Skeletal muscle satellite cell (primary cell): ENCODE measurements around the gene PRR36.

Experiments used
- H3K27me3 ChIP-seq: 2 replicates; pipeline ENCODE4 v1.7.0; 2013; ENCODE audit warnings: low read length; ENCODE audit not compliant: control insufficient read depth, insufficient read depth
- H3K36me3 ChIP-seq: 2 replicates; pipeline ENCODE4 v1.7.0; 2013; ENCODE audit warnings: mild to moderate bottlenecking, control low read depth, low read length; ENCODE audit not compliant: insufficient read depth
- H3K4me1 ChIP-seq: 2 replicates; pipeline ENCODE4 v1.7.0; 2013; ENCODE audit warnings: low read length; ENCODE audit not compliant: control insufficient read depth, insufficient read depth
- H3K4me2 ChIP-seq: 2 replicates; pipeline ENCODE4 v1.7.0; 2013; ENCODE audit warnings: mild to moderate bottlenecking, low read length
- H3K4me3 ChIP-seq: 2 replicates; pipeline ENCODE4 v1.7.0; 2013; ENCODE audit warnings: low read length
- H3K9ac ChIP-seq: 2 replicates; pipeline ENCODE4 v1.7.0; 2013; ENCODE audit warnings: mild to moderate bottlenecking, low read depth, low read length, moderate library complexity
- H3K9me3 ChIP-seq: replicated peaks from 2 replicates; pipeline ENCODE4 v1.7.0; 2013; ENCODE audit warnings: mild to moderate bottlenecking, control low read depth, low read length

The PRR36 gene

DNA sequence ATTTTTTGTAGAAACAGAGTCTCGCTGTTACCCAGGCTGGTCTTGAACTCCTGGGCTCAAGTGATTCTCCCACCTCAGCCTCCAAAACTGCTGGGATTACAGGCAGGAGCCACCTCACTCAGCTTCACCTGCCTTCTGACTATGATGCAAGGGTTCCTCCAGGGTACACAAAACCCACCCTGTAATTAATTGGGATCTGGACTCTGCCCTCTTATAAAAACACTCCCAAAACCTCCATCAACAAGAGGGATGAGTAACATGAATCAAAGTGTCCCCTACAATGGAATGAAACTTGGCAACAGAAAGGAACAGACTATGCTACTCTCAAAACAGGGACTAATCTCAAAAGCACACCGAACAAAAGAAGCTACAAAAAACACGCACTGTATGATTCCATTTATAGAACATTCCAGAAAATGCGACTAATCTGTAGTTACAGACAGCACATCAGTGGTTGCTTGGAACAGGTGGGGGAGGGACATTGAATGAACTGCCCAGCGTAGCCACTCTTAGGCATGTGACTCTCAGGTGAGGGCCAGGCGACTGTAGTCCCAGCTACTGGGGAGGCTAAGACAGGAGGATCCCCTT, 3.2 kb upstream of the PRR36 start:
- Histone ChIP-seq H3K4me3 (no peak overlapping the region), H3K4me2 (no peak overlapping the region), H3K9me3 (no peaks in the 10 kb centered on the region), H3K36me3 (no peaks in the 10 kb centered on the region), H3K27me3 (peaks cover 27% of the 10 kb centered on the region), H3K4me1 (peaks cover 4% of the 10 kb centered on the region), H3K9ac (no peak overlapping the region)

DNA sequence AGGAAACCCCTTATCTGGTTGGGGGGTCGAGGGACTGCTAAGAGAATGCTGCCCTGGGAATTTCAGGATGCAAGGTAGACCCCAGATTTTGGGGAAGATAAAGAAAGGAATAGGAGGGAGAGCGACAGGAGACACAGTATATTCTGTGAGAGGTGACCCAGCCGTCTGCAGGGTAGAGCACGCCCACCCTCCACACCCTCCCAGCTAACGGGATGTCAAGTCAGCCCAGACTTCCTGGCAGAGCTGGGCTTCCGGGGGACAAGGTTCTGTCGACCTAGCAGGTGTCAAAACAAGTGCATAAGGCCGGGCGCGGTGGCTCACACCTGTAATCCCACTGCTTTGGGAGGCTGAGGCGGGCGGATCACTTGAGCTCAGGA, 695 bp upstream of the PRR36 start:
- Histone ChIP-seq H3K4me3 (no peak overlapping the region), H3K27me3 (peaks cover 27% of the 10 kb centered on the region), H3K4me1 (peaks cover 8% of the 10 kb centered on the region), H3K9me3 (no peaks in the 10 kb centered on the region), H3K36me3 (no peaks in the 10 kb centered on the region), H3K9ac (no peak overlapping the region), H3K4me2 (no peak overlapping the region)

DNA sequence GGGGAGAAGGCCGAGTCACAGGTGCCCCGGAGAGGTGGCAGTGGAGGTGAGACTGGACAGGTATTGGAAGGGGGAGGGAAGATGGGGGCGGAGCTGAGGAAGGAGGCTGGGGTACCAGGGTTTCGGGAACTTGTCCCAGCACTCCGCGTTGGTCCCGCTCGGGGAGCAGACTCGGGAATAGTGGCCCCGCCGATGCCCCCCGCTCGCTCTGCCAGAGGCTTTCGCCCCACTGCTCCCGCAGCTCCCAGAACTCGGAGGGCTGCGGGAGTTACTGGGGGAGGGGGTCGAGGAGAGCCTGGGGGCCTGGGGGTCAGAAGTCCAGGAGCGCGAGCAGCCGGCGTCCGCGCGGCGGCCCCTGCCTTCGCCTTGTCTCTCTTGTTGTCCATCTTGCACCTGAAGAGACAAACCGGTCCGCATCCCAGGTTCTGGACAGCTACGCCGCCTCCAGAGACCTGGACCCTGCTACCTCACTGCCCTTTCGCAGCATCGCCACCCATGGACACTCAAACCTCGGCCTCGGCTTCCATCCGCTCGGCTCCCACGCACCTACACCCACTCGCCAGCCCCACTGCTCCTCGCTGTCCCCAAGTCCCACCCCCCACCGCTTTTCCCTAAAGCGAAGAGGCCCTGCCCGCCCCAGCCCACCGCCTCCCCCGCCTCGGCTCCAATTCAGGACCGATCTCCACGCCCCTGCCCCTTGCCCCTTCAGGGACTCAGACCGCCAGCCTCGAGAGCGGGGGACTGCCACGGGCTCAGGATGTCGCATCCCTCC, 700 bp downstream of the PRR36 start:
- peaks cover 27% of the 10 kb centered on the region for H3K27me3 ChIP-seq
- no peak overlapping the region for H3K4me3 ChIP-seq
- no peaks in the 10 kb centered on the region for H3K36me3 ChIP-seq
- no peaks in the 10 kb centered on the region for H3K9me3 ChIP-seq
- H3K4me1 ChIP-seq, result peaks cover 20% of the 10 kb centered on the region
- H3K4me2 ChIP-seq, result no peak overlapping the region
- no peak overlapping the region for H3K9ac ChIP-seq

DNA sequence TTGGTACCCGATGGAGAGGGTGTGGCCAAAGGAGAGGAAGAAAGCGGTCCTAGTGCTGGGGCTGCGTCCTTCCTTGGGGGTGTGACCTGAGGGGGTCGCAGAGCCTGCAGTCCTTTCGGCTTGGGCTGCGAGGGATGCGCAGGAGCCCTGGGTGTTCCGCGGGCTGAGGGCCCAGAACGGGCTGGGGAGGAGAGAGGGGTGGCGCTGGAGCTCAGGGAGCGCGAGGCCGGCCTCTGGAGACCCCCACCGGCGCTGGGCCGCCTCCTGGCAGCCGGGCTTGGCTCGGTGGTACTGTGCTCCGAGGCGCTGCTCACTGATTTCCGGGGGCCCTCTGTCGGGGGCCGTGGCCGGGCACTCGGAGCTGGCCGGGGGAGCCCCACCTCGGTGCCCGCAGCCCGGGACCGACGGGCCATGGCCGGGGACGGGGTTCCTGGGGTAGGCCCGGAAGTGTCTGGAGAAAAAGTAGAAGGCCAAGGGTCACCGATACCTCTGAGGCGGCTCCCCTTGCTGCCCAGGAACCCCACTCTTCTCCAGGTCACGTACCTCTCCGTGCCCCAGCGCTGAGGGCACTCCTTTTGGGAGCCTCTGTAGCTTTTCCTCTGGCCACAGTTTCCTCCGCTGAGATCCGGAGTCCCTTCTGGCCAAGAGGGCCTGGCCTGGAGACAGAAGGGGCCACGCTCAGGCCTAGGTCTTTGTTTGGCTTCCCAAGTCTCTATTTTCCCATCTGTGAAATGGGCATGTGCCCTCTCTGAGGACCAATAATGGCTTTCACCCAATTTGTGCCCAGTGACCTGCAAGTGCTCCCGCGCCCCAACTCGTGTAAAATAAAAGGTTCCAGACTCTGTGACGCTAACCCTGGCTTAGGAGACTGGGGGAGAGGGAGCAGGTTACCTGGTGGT, 1.6 kb downstream of the PRR36 start:
- no peak overlapping the region for H3K4me3 ChIP-seq
- H3K9me3 ChIP-seq, result no peaks in the 10 kb centered on the region
- H3K4me2 ChIP-seq, result peak overlapping the region; percentile 83
- H3K27me3 ChIP-seq, result peaks cover 27% of the 10 kb centered on the region
- no peaks in the 10 kb centered on the region for H3K36me3 ChIP-seq
- H3K4me1 ChIP-seq, result peaks cover 23% of the 10 kb centered on the region
- H3K9ac ChIP-seq, result no peak overlapping the region

DNA sequence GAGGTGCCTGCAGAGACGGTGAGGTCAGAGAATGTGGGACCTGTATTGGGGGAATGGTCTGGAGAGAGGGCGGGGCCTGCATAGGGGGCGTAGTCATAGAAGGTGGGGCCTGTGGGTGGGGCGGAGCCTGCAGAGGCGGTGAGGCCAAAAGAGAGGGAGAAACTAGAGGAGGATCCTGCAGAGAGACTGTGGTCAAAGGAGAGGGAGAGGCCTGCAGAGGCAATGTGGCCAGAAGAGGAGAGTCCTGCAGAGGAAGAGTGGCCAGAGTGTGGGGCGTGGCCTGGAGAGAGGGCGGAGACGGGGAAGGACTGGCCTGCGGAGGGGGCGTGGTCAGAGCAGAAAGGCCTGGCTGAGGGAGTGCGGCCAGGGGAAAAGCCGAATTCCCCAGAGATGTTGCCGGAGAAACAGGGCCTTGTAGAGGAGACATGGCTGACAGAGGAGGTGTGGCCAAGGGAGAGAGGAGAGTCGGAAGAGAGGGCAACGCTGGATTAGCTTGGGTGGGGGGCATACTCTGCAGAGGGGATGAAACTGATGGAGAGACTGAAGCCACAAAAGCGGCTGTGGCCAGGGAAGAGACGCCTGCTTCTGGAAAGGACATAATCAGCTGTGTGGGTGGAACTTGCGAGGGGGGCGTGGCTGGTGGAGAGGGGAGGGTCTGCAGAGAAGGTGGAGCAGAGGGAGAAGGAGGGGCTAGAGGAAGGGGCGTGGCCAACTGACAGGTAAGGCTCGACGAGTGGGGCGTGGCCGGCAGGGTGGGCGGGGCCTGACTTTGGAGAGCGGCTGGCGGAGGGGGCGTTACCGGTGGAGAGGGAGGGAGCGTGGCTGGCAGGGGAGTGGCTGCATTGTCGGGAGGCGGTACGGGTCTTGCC, 2.5 kb downstream of the PRR36 start:
- peak overlapping the region; percentile 64 for H3K4me3 ChIP-seq

DNA sequence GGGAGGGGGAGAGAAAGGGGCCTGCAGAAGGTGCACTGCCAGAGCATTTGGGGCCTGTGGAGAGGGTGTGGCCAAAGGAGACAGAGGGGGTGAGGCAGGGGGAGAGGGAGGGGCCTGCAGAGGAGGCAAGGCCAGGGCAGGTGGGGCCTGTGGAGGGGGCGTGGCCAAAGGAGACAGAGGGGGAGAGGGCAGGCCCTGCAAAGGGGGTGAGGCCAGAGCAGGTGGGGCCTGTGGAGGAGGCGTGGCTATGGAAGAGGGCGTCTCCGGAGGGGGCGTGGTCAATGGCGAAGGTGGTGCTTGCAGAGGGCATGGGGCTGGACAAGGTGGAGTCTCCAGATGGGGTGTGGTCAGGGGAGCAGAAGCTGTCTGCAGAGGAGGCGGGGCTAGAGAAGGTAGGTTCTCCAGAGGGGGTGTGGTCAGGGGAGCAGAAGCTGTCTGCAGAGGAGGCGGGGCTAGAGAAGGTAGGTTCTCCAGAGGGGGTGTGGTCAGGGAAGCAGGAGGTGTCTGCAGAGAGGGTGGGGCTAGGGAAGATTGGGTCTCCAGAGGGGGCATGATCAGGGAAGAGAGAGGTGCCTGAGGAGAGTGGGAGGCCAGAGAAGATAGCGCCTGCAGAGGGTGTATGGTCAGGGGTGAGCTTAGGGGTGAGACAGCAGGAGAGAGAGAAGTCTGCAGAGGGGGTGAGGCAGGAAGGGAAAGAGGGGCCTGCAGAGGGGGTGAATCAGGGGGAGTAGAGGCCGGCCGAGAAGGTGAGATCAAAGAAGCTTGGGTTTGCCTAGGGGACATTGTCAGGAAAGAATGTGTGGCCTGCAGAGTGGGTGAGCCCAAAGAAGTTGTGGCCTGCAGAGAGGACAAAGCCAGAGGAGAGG, 3.4 kb downstream of the PRR36 start:
- no peaks in the 10 kb centered on the region for H3K36me3 ChIP-seq
- no peaks in the 10 kb centered on the region for H3K9me3 ChIP-seq
- no peak overlapping the region for H3K4me3 ChIP-seq
- no peak overlapping the region for H3K4me2 ChIP-seq
- peaks cover 19% of the 10 kb centered on the region for H3K4me1 ChIP-seq
- H3K9ac ChIP-seq, result no peak overlapping the region
- H3K27me3 ChIP-seq, result peaks cover 37% of the 10 kb centered on the region

More for the DNA sequence above, 2.5 kb downstream of the PRR36 start:
- Histone ChIP-seq H3K36me3 (no peaks in the 10 kb centered on the region), H3K9me3 (no peaks in the 10 kb centered on the region), H3K27me3 (peaks cover 36% of the 10 kb centered on the region), H3K4me1 (peaks cover 19% of the 10 kb centered on the region), H3K9ac (no peak overlapping the region), H3K4me2 (peak overlapping the region; percentile 83)

DNA sequence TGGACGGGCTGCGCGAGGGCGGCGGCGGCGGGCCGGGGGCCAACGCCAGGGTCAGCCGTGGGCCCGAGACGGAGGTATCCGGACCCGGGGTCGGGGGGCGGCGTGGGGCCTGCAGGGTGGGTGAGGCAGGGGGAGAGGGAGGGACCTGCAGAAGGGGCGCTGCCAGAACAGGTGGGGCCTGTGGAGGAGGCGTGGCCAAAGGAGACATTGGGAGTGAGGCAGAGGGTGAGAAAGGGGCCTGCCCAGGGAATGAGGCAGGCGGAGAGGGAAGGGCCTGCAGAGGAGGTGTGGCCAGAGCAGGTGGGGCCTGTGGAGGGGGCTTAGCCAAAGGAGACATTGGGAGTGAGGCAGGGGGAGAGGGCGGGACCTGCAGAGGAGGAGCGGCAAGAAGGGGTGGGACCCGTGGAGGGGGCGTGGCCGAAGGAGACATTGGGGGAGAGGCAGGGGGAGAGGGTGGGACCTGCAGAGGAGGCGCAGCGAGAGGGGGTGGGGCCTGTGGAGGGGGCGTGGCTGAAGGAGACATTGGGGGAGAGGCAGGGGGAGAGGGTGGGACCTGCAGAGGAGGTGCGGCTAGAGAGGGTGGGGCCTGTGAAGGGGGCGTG, 4.2 kb downstream of the PRR36 start:
- Histone ChIP-seq H3K36me3 (no peaks in the 10 kb centered on the region), H3K4me1 (peaks cover 19% of the 10 kb centered on the region), H3K9me3 (no peaks in the 10 kb centered on the region), H3K4me2 (peak overlapping the region; percentile 85), H3K27me3 (peaks cover 37% of the 10 kb centered on the region), H3K4me3 (peak overlapping the region; percentile 64), H3K9ac (no peak overlapping the region)

DNA sequence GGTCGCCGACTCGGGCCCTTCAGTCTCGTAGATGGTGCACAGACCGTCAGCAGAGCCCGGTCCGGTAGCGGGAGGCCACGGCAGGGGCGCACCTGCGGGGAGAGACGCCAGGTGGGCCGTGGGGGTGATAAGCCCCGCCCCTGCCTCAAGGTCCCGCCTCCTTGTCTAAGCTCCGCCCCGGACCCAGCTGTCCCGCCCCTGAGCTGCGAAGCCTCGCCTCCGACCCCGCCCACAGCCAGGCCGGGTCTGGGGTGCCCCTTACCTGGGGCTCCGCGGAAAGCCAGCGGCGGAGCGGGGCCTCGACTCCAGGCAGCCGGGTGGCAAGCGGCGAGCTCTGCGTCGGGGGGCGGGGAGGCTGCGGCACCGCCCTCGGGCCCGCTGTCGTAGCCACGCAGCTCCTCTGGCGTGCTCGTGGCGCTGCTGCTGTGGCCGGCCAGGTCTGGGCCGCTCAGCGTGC, 4.7 kb downstream of the PRR36 start:
- peak overlapping the region; percentile 19 for H3K9ac ChIP-seq
- H3K4me1 ChIP-seq, result peaks cover 19% of the 10 kb centered on the region
- H3K36me3 ChIP-seq, result no peaks in the 10 kb centered on the region
- H3K9me3 ChIP-seq, result no peaks in the 10 kb centered on the region
- H3K4me3 ChIP-seq, result peak overlapping the region; percentile 64
- peaks cover 31% of the 10 kb centered on the region for H3K27me3 ChIP-seq
- H3K4me2 ChIP-seq, result peak overlapping the region; percentile 85

DNA sequence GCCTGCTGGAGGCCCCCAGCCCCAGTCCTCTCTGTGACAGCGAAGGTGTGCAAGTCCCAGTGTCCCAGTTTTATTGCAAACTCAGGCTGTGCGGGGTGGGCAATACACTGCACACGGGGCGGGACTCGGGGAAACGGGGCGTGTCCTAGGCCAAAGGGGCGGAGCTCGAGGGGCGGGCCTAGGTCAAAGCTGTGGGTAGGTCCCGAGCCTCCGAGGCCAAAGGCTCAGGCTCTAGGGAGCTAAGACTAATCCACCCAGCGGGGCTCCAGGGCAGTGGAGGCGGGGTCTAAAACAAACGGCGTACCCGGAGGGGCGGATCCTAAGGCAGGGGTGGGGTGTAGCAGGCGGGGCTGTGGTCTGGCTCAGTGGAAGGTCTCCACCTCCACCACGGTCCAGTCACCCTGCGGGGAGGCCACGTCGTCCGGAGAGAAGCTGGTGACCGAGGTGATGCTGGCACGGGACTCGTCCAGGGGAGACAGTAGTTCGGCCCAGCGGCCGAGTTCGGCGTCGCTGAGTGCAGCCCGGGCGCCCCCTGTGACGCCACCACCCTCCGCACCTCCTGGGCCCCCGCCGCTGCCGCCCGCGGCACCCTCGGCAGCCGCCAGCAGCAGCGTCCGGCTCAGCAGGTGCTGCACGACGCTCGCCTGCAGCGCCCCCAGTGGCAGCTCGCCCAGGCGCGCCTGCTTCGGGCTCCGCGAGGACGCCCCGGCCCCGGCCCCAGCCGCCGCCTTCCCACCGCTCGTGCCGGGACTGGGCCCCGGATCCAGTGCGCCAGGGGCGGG, 5.3 kb downstream of the PRR36 start:
- H3K4me1 ChIP-seq, result peaks cover 19% of the 10 kb centered on the region
- no peaks in the 10 kb centered on the region for H3K36me3 ChIP-seq
- no peak overlapping the region for H3K9ac ChIP-seq
- peaks cover 25% of the 10 kb centered on the region for H3K27me3 ChIP-seq
- no peaks in the 10 kb centered on the region for H3K9me3 ChIP-seq
- H3K4me3 ChIP-seq, result peak overlapping the region; percentile 64
- peak overlapping the region; percentile 85 for H3K4me2 ChIP-seq
